Type B pancreatic cell (in vitro differentiated cells): ENCODE measurements around the gene FMO1. TPM values are rescaled to one million over a fixed set of nuclear protein-coding genes. Genes with fewer than 3 reads are reported as not detected.
"Not testable (repeated sequence)": the region's sequence is repeated elsewhere in the genome, so short reads cannot be mapped to it uniquely, and the experiment has no call there.

Experiments
- DNase-seq: peaks from one replicate; pipeline ENCODE4 v3.0.0; 2021; ENCODE audit warnings: mixed read lengths; ENCODE audit not compliant: unreplicated experiment; ENCODE audit errors: extremely low spot score
- H3K27ac Mint-ChIP-seq: 2 replicates; pipeline ENCODE4 v1.8.0; 2021; ENCODE audit warnings: mild to moderate bottlenecking, mixed read lengths
- H3K27me3 Mint-ChIP-seq: 2 replicates; pipeline ENCODE4 v1.8.0; 2021; ENCODE audit warnings: mixed read lengths
- H3K36me3 Mint-ChIP-seq: 2 replicates; pipeline ENCODE4 v1.8.0; 2021; ENCODE audit warnings: mixed read lengths
- H3K4me1 Mint-ChIP-seq: one replicate; pipeline ENCODE4 v1.8.0; 2021; ENCODE audit warnings: mixed read lengths; ENCODE audit not compliant: unreplicated experiment
- H3K4me3 Mint-ChIP-seq: 2 replicates; pipeline ENCODE4 v1.8.0; 2021; ENCODE audit warnings: mild to moderate bottlenecking, mixed read lengths
- H3K9me3 Mint-ChIP-seq: 2 replicates; pipeline ENCODE4 v1.8.0; 2021; ENCODE audit warnings: mixed read lengths
- total RNA-seq: library from RNA; stranded (reverse); gene quantifications from 2 replicates; pipeline ENCODE4 v1.2.1, GENCODE V29; 2021; ENCODE audit warnings: low replicate concordance
- TF ChIP-seq, protein P1 (sequence below): fragments of 200-600 bp; sonication (generic); conservative IDR thresholded peaks from 2 replicates; pipeline ENCODE4 v1.5.0; 2021; ENCODE audit warnings: antibody characterized with exemption, mild to moderate bottlenecking

FMO1 gene
- total RNA-seq, 1 donor from 2014 or later = 1.8 TPM

DNA sequence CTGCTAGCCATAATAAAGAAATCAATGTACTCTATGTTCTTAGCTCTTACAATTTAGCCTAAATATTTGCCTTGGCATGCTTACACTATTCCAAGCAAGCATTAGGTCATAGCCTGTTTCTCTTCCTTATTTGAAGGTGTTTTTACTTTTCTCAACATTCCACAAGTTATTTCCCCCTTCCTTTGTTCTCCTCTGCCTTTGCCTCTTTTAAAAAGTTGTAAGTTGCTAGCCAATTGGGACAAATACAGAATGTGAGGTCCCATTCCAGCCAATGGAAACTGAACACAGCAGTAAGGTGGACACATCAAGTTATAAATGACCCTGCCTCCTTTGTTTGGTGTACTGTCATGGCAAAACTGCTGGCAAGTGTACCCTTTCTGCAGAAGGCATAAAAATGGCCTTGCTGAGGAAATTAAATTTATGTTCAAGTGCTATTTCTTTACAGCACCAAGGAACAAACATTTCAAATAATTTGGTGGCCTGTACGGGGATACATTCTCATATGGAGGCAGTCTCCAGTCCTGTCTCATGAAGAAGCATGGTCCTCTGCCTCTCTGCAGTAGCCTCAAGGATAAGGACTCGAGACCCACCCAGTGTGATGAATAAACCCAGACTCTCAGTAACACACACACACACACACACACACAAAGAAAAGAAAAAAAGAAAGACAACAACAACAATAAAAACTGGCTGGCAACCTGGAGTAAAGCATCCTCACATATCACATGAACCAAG lies 28.8 kb upstream of the FMO1 start:
- no peaks in the 10 kb centered on the region for H3K27me3 Mint-ChIP-seq
- H3K9me3 Mint-ChIP-seq = no peaks in the 10 kb centered on the region
- TF ChIP-seq, protein P1, sequence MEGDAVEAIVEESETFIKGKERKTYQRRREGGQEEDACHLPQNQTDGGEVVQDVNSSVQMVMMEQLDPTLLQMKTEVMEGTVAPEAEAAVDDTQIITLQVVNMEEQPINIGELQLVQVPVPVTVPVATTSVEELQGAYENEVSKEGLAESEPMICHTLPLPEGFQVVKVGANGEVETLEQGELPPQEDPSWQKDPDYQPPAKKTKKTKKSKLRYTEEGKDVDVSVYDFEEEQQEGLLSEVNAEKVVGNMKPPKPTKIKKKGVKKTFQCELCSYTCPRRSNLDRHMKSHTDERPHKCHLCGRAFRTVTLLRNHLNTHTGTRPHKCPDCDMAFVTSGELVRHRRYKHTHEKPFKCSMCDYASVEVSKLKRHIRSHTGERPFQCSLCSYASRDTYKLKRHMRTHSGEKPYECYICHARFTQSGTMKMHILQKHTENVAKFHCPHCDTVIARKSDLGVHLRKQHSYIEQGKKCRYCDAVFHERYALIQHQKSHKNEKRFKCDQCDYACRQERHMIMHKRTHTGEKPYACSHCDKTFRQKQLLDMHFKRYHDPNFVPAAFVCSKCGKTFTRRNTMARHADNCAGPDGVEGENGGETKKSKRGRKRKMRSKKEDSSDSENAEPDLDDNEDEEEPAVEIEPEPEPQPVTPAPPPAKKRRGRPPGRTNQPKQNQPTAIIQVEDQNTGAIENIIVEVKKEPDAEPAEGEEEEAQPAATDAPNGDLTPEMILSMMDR = no peak
- H3K36me3 Mint-ChIP-seq = no peaks in the 10 kb centered on the region
- H3K4me1 Mint-ChIP-seq = peaks cover 39% of the 10 kb centered on the region
- peak overlapping the region; percentile 24 for H3K27ac Mint-ChIP-seq
- no peak for DNase-seq
- H3K4me3 Mint-ChIP-seq = peak overlapping the region; percentile 77

DNA sequence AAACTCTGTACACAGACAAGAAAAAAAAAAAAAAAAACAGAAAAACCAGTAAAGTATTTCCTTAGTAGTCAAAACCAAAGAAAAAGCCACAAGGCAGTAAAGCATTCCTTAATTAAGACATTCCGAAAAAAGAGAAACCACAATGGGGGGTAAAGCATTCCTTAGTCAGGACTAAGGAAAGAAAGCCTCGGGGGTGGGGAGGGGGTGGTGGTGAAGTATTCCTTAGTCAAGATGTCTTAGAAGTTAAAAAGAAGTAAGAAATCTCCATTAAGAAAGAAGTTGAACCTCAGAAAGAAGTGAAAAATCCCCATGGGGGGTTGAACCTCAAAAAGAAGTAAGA lies 28.2 kb upstream of the FMO1 start:
- Mint-ChIP-seq H3K4me1 (peaks cover 39% of the 10 kb centered on the region), H3K9me3 (no peaks in the 10 kb centered on the region), H3K36me3 (no peaks in the 10 kb centered on the region), H3K4me3 (peak overlapping the region; percentile 77), H3K27me3 (no peaks in the 10 kb centered on the region), H3K27ac (peak overlapping the region; percentile 24)
- no peak for DNase-seq
- TF ChIP-seq, protein P1 = no peak

DNA sequence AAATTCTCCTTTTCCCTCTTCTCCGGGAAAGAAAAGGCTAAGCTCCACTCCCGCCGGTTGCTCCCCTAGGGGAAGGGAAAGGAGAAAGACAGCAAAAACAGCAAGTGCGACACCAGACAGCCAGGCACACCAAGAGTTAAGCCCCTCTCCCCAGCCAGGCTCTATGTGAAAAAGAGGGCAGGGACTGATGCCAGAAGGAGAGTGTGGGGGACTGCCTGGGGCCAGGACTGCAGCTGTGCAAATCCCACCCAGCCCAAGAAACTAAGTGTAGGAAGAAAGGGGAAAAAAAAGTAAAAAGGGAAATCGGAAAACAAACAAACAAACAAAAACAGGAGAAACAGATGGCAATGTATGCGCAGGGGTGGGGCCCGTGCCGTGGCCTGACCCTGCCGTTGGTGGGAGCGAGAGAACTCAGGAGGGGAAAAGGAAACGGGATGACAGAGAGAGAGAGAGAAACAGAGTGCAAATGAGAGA lies 27.7 kb upstream of the FMO1 start:
- H3K27ac Mint-ChIP-seq = peak overlapping the region; percentile 62
- no peak for DNase-seq
- H3K4me3 Mint-ChIP-seq = peak overlapping the region; percentile 77
- H3K36me3 Mint-ChIP-seq = no peaks in the 10 kb centered on the region
- H3K27me3 Mint-ChIP-seq = no peaks in the 10 kb centered on the region
- H3K4me1 Mint-ChIP-seq = peaks cover 39% of the 10 kb centered on the region
- no peaks in the 10 kb centered on the region for H3K9me3 Mint-ChIP-seq
- TF ChIP-seq, protein P1 = peak; percentile 39

DNA sequence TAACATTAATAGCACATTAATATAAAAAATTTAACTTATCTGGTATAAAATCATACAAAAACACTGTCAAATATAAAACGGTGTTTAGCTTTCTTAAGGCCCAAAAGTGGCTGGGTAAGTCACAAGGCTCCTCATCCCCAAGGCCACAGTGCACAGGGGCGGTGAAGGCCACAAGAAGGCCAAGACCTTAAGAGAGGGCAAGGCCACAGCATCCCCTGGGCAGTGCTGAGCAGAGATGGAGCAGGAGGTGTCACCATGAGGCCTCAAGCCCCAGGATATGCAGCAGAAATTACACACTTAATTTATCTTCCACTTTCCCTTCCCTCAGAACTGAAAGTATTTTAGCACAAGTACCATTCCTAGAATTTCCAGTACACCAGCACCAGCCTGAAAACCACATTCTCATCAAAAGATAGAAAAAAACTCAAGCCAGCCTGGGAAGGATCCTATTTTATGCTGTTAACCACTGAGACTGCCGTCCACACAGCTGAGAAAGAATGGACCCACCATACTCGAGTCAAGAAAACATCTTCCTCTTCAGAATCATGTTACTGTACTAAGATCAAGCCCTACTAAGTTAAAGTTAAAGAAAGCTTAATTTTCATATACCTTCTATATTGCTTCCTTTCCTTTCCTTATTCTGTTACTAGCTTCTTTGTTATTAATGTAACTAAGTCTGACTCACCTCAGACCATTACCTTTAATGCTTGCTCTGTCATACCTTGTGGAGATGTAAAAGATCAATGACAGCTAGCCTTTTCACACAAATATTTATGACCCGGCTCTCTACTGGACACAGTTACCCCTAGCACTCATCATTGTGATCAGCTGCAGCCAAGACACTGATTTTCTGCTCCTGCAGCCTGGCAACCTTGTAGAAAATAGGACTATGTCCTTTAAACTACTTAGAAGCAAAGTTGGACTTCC lies 26.4 kb upstream of the FMO1 start:
- no peak for DNase-seq
- Mint-ChIP-seq H3K36me3 (no peaks in the 10 kb centered on the region), H3K9me3 (no peaks in the 10 kb centered on the region), H3K27ac (peak overlapping the region; percentile 19), H3K4me1 (peaks cover 43% of the 10 kb centered on the region), H3K27me3 (no peaks in the 10 kb centered on the region), H3K4me3 (peak overlapping the region; percentile 37)
- TF ChIP-seq, protein P1 = no peak

DNA sequence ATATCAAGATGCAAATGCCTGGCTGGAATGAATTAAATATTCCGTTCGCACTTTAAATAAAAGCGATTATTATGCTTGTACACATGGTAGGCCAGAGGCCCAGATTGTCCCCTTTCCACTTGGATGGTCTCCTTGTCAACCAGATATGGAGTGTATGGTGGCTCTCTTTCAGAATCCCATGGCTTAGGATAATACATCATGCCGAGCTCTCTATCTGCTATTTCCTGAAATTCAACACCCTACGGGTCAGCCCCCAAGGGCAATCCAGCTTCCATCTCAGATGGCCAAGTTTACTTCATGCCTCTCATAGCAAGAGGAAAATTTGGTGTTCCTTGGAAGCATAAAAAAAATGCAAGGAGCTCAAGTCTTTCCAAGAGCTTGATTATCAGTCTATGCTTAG lies 25.4 kb upstream of the FMO1 start:
- no peaks in the 10 kb centered on the region for H3K36me3 Mint-ChIP-seq
- TF ChIP-seq, protein P1 = no peak
- peaks cover 43% of the 10 kb centered on the region for H3K4me1 Mint-ChIP-seq
- no peaks in the 10 kb centered on the region for H3K9me3 Mint-ChIP-seq
- H3K27ac Mint-ChIP-seq = no peak overlapping the region
- H3K27me3 Mint-ChIP-seq = no peaks in the 10 kb centered on the region
- no peak overlapping the region for H3K4me3 Mint-ChIP-seq
- DNase-seq = no peak

DNA sequence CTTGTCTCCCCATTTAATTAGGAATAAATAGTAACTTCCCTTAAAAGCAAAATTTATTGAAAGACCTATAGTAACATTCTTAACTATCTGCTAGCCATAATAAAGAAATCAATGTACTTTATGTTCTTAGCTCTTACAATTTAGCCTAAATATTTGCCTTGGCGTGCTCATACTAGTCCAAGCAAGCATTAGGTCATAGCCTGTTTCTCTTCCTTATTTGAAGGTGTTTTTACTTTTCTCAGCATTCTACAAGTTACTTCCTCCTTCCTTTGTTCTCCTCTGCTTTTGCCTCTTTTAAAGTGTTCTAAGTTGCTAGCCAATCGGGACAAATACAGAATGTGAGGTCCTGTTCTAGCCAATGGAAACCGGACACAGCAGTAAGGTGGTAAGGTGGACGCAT lies 24.0 kb upstream of the FMO1 start:
- DNase-seq, H3K4me3 Mint-ChIP-seq, H3K36me3 Mint-ChIP-seq, H3K27me3 Mint-ChIP-seq, H3K9me3 Mint-ChIP-seq, H3K27ac Mint-ChIP-seq: not testable (repeated sequence)
- peaks cover 42% of the 10 kb centered on the region for H3K4me1 Mint-ChIP-seq
